GM19455 (cell line): ENCODE results near the gene PTPN4.
"Not testable (repeated sequence)": the region's sequence is repeated elsewhere in the genome, so short reads cannot be mapped to it uniquely, and the experiment has no call there.

Source experiments
- ATAC-seq: cut with Tn5 transposase; IDR thresholded peaks from one replicate; pipeline ENCODE4 v1.9.1; 2021; ENCODE audit not compliant: unreplicated experiment

PTPN4 gene

GRCh38 chr2:119760956-119761275, 1.2 kb downstream of the PTPN4 start:
- ATAC-seq = no peak

DNA sequence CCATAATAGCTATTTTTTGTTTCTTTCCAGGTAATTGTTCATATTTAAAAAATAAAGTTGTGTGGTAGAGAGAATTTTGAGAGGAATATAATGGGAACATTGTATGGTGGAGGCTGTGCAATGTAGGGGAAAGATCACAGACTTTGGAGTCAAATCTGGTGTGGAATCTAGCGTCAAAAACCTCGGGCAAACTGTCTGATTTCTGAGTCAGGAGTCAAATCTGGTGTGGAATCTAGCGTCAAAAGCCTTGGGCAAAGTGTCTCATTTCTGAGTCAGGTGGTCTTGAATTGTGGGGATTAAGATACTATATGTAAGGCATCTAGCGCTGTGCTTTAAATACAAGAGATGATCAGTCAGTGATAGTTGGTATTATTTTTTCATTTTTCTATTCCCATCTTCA, 5.1 kb downstream of the PTPN4 start:
- ATAC-seq = no peak

DNA sequence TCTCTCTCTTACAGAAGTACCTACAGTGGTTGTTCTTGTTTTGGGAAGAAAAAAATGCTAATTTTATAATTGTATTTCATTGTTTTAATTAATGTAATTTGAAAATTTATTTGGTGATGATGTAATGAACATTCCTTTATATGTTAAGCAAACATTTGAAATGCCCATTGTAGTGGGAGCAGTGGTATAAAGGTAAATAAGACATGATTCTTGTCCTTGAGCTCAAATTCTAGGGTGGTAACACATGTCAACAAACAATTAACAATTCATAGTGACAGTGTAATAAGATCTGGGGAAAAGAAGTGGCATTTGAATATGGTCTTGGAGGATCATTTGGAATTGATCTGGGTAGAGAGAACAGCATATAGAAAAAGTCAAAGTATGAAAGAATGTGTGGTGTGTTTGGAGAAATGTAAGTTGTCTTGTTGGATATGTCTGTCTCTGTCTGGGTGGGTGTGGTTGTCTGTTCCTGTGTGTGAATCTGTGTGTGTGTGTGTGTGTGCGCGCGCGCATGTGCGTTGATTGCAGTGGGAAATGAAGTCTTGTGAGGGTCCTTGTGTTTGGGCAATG, 5.8 kb downstream of the PTPN4 start:
- no peak for ATAC-seq

DNA sequence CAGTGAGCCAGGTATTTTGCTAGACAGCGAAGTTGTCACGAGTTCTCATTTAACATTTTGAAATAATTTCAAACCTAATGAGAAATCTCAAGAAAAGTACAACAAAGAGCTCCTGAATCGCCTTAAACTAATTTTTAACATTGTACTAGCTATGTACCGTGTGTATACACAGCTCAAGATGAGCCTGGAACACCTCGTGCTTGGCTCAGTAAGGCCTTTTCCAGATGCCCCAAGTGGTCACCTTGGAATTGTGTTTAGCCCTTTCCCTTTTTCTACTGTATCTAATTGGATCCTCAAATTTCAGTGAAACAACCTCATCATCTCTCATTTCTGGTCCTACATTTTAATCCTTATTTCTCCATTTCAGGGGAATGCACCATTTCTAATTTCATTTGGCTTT, 7.2 kb downstream of the PTPN4 start:
- ATAC-seq = no peak

- ATAC-seq = no peak
These were observed 9.0 kb downstream of the PTPN4 start for GRCh38 chr2:119768742-119769141.

GRCh38 chr2:119769645-119770044, 9.9 kb downstream of the PTPN4 start:
- no peak for ATAC-seq

DNA sequence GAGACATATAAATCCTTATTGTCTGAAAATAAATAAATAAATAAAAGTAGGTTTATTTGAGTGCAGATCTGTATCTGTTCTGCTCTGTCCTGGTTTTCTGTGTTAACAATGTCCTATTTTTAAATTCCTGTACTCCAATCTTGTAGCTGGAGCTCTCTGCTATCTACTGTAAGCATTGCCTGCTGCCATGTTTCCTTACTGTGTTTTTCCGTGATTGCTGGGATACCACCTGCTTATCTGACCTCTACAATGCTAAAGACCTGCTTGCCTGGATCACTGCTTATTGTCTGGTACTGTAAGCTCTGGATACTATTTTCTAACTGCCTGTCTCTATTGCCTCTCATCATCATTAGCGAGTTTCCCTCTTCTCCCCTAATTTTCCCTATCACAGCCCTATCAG, 11.6 kb downstream of the PTPN4 start:
- no peak for ATAC-seq

DNA sequence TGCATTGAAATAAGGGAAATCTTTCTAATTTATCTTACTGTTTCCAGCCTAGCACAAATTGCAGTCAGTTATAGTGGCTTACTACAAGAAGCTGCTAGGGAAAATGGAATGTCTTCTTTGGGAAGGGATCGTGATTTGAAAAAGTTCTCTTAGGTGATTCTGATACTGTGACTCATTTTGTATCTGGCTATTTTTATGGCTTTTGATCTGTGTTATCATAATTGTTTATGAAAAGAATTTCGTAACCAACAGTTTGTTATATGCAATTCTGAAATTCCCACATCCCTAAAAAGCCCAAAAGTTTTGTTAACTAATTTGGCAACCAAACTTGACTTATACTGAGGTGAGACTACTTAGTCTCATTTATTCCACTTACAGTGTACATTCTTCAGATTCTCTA, 12.4 kb downstream of the PTPN4 start:
- ATAC-seq = no peak

GRCh38 chr2:119772767-119773166, 13.0 kb downstream of the PTPN4 start:
- ATAC-seq = no peak

DNA sequence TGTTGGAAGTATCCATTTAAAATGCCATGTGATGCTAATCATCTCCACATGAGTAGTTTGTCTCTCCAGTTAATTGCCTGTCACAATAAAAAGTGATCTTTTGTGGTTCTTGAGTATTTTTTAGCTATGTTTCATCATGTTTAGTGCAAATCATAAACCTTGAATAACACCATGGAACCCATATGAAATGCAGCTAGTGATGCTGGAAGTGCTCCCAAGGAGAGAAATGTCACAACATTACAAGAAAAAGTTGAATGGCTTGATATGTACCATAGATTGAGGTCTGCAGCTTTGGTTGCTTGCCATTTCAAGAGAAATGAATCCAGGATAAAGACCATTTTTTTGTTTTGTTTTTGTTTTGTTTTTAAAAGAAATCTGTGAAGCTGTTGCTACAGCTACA, 14.3 kb downstream of the PTPN4 start:
- no peak for ATAC-seq

- no peak for ATAC-seq
These were observed 15.4 kb downstream of the PTPN4 start for GRCh38 chr2:119775102-119775501.

DNA sequence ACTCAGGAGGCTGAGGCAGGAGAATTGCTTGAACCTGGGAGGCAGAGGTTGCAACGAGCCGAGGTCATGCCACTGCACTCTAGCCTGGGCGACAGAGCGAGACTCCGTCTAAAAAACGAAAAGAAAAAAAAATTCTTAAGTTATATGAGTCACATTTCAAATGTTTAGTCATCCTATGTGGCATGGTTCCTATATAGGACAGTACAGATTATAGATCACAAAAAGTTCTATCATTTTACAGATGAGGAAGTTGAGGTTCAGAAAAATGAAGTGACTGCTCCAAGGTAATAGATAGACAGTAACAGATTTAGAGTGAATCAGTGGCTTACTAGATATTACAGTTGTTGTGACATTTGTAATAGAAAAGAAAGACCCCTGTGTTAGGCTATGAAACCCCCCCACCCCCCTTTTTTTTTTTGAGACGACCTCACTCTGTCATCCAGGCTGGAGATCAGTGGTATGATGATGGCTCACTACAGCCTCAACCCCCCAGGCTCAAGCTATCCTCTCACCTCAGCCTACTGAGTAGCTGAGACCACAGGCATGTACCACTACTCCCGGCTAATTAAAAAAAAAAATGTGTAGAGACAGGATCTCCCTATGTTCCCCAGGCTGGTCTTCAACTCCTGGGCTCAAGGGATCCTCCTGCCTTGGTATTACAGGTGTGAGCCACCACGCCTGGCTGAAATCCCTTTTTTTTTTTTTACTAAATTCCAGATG, 22.7 kb downstream of the PTPN4 start:
- no peak for ATAC-seq

- no peak for ATAC-seq
These were observed 25.2 kb downstream of the PTPN4 start for GRCh38 chr2:119784876-119785275.

DNA sequence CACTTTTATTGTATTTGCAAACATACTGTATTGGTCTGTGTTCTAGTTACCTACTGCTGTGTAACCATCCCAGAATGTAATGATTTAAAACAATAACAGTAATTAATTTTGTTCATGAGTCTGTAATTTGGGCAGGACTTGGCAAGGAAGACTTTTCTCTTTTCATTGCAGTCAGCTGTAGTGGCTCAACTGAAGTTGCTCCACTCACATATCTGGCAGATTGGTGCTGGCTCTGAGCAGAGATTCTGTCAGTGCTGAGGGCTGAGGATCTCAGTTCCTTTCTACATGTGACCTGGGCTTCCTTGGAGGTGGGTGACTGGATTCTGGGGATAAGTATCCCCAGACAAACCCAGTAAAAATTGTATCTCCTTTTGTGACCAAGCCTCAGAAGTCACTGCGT, 26.6 kb downstream of the PTPN4 start:
- no peak for ATAC-seq

DNA sequence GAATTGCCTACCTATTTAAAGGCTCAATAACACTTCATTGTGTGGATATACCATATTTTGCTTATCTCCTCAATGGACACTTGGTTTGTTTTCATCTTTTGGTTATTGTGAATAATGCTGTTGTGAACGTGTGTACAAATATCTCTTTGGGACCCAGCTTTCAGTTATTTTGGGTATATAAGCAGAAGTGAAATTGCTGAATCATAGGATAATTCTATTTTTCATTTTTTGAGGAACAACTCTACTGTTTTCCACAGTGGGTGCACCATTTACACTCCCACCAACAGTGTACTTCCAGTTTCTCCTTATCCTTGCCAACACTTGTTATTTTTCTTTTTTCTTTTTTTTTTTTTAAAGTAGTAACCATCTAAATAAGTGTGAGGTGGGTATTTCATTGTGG, 29.0 kb downstream of the PTPN4 start:
- no peak for ATAC-seq

DNA sequence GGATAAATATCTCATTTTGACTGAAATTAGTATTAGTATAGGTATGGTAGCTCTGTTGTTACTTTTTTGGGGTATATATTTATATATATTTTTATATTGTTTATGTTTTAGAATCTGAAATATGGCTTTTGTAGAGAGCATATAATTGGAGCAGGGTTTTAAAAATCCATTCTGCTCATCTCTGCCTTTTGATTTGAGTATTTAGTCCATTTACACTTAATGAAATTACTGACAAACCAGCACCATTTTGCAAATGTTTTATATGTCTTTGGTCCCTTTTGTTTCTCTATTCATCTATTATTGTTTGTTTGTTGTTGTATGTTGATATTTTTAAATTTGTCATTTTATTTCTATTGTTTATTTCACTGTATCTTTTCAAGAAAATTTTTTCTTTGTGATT, 30.7 kb downstream of the PTPN4 start:
- ATAC-seq = no peak

GRCh38 chr2:119792907-119793312, 33.2 kb downstream of the PTPN4 start:
- ATAC-seq = no peak

- ATAC-seq = no peak
These were observed 34.5 kb downstream of the PTPN4 start for GRCh38 chr2:119794237-119794636.

GRCh38 chr2:119795309-119796303, 35.9 kb downstream of the PTPN4 start:
- no peak for ATAC-seq

GRCh38 chr2:119800376-119800902, 40.7 kb downstream of the PTPN4 start:
- no peak for ATAC-seq

- ATAC-seq = no peak
These were observed 41.3 kb downstream of the PTPN4 start for GRCh38 chr2:119801040-119801439.

- not testable (repeated sequence) for ATAC-seq
These were observed 42.3 kb downstream of the PTPN4 start for GRCh38 chr2:119801989-119802388.
